Kidney epithelial cell (primary cell): ENCODE measurements around the gene BOD1L2. TPM values are rescaled to one million over a fixed set of nuclear protein-coding genes. Genes with fewer than 3 reads are reported as not detected.

Experiments
- DNase-seq: peaks from one replicate; pipeline ENCODE4 v3.0.0-alpha.2; 2010; ENCODE audit warnings: low read depth
- H3K27me3 ChIP-seq: 2 replicates; pipeline ENCODE4 v1.6.0; 2011; ENCODE audit warnings: low read length; ENCODE audit not compliant: control insufficient read depth, insufficient read depth
- H3K36me3 ChIP-seq: 2 replicates; pipeline ENCODE4 v1.5.1; 2011; ENCODE audit warnings: low read length; ENCODE audit not compliant: control insufficient read depth, insufficient read depth
- H3K4me3 ChIP-seq: 2 replicates; pipeline ENCODE4 v1.5.1; 2011; ENCODE audit warnings: low read depth, mild to moderate bottlenecking, control low read depth, low read length
- CTCF ChIP-seq: IDR thresholded peaks from 2 replicates; pipeline ENCODE4 v1.5.1; 2011; ENCODE audit warnings: mild to moderate bottlenecking, moderate library complexity, low read length, control low read depth, inconsistent platforms; ENCODE audit not compliant: insufficient read depth, poor library complexity, severe bottlenecking
- total RNA-seq: library from RNA; depleted of rRNA; stranded (reverse); fragments of >200 nt; gene quantifications from 2 replicates; pipeline ENCODE4 v1.2.3, GENCODE V29; 2015

Gene BOD1L2
- total RNA-seq, 1 donor from 2014 or later: not detected

GRCh38 chr18:57175532-57175931, 28.6 kb downstream of the BOD1L2 start:
- TF ChIP-seq CTCF: no peak
- H3K27me3 ChIP-seq: no peaks in the 10 kb centered on the region
- no peak overlapping the region for H3K4me3 ChIP-seq
- no peaks in the 10 kb centered on the region for H3K36me3 ChIP-seq
- no peak for DNase-seq

GRCh38 chr18:57185434-57185833, 38.5 kb downstream of the BOD1L2 start:
- TF ChIP-seq CTCF: no peak
- no peaks in the 10 kb centered on the region for H3K36me3 ChIP-seq
- no peak for DNase-seq
- no peaks in the 10 kb centered on the region for H3K27me3 ChIP-seq
- no peak overlapping the region for H3K4me3 ChIP-seq

GRCh38 chr18:57188851-57189557, 42.1 kb downstream of the BOD1L2 start:
- Histone ChIP-seq H3K4me3 (no peak overlapping the region), H3K36me3 (no peaks in the 10 kb centered on the region), H3K27me3 (no peaks in the 10 kb centered on the region)
- DNase-seq: no peak
- no peak for TF ChIP-seq CTCF

- Histone ChIP-seq H3K4me3 (no peak overlapping the region), H3K36me3 (no peaks in the 10 kb centered on the region), H3K27me3 (no peaks in the 10 kb centered on the region)
- DNase-seq: no peak
- TF ChIP-seq CTCF: no peak
These were observed 43.1 kb downstream of the BOD1L2 start for GRCh38 chr18:57190026-57190425.

GRCh38 chr18:57194070-57194469, 47.2 kb downstream of the BOD1L2 start:
- no peaks in the 10 kb centered on the region for H3K36me3 ChIP-seq
- no peaks in the 10 kb centered on the region for H3K27me3 ChIP-seq
- no peak for TF ChIP-seq CTCF
- H3K4me3 ChIP-seq: no peak overlapping the region
- DNase-seq: no peak

GRCh38 chr18:57194622-57195021, 47.7 kb downstream of the BOD1L2 start:
- no peak for TF ChIP-seq CTCF
- H3K4me3 ChIP-seq: no peak overlapping the region
- no peaks in the 10 kb centered on the region for H3K27me3 ChIP-seq
- H3K36me3 ChIP-seq: no peaks in the 10 kb centered on the region
- no peak for DNase-seq
